ENCODE measurements around the gene MICU1. TPM values are rescaled to one million over a fixed set of nuclear protein-coding genes. Genes with fewer than 3 reads are reported as not detected.

The MICU1 gene
- total and polyA plus RNA-seq, 2 of the 13 experiments (the other 11 are each of a cell fraction or from before 2014, with no cell fraction given), result 32.5 to 56.1 TPM

DNA sequence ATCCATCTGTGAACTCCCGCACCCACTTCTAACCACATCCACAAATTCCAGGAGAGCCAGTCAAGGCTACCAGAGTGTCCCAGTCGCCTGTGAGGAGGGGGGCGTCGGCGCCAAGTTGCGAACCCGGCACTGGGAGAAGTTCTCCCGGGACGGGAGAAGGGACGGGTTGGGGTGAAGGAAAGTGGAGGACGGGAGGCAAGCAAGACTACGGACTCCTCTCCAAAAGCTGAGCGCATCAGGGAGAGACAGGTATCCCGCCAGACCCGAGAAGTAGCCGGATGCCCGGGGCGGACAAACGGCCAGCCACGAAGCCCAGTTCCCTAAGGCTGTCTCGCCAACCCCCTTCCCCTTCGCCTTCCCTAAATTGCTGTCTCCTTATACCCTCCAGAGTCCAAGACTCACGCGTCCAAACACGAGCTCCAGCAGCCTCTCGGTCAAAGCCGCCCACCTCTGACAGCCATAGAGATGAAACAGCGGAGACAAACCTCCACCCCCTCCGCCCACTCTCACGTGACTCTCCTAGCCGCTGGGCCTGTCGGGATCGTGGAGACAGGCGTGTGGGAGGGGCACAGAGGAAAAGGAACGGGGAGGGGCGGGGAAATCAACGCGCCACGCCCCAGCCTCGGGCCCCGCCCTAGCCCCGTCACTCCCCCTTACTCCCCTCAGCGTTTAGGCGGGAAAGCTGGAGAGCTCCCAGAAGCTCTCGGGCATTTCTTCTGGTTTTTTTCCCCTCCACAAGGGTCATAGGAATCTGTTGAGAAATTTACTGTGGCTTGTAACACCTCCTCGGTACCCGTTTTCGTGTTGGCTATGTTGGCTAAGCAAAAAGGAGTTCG lies at the start of gene MICU1 (continued):
- TF ChIP-seq, protein P1, sequence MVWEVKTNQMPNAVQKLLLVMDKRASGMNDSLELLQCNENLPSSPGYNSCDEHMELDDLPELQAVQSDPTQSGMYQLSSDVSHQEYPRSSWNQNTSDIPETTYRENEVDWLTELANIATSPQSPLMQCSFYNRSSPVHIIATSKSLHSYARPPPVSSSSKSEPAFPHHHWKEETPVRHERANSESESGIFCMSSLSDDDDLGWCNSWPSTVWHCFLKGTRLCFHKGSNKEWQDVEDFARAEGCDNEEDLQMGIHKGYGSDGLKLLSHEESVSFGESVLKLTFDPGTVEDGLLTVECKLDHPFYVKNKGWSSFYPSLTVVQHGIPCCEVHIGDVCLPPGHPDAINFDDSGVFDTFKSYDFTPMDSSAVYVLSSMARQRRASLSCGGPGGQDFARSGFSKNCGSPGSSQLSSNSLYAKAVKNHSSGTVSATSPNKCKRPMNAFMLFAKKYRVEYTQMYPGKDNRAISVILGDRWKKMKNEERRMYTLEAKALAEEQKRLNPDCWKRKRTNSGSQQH (CRISPR knock-in tag; IDR thresholded peaks at IDR 0.05; ENCODE audit: low read depth), result no peak
- TF ChIP-seq POLR2AphosphoS5 (IDR thresholded peaks at IDR 0.05; ENCODE audit: low read depth, low read length), result peak; percentile 95
- TF ChIP-seq NFE2 (CRISPR knock-in tag; IDR thresholded peaks at IDR 0.05), result no peak
- peak; percentile 54; the same call in 1 of the 2 replicates for TF ChIP-seq ELF3 (CRISPR knock-in tag; IDR thresholded peaks at IDR 0.05)
- TF ChIP-seq ZNF256 (CRISPR knock-in tag; conservative IDR thresholded peaks at IDR 0.05), result 0 out of 2 replicates have a peak, but pooled peaks have one; percentile 55
- TF ChIP-seq GABPA (IDR thresholded peaks at IDR 0.05; ENCODE audit: low read depth, low read length), result no peak
- no peak for TF ChIP-seq GABPA (CRISPR knock-in tag; IDR thresholded peaks at IDR 0.05; ENCODE audit: low read depth)
- peak; percentile 83; the same call in 1 of the 2 replicates for TF ChIP-seq BRCA1 (CRISPR knock-in tag; IDR thresholded peaks at IDR 0.05)
- TF ChIP-seq, protein P2, sequence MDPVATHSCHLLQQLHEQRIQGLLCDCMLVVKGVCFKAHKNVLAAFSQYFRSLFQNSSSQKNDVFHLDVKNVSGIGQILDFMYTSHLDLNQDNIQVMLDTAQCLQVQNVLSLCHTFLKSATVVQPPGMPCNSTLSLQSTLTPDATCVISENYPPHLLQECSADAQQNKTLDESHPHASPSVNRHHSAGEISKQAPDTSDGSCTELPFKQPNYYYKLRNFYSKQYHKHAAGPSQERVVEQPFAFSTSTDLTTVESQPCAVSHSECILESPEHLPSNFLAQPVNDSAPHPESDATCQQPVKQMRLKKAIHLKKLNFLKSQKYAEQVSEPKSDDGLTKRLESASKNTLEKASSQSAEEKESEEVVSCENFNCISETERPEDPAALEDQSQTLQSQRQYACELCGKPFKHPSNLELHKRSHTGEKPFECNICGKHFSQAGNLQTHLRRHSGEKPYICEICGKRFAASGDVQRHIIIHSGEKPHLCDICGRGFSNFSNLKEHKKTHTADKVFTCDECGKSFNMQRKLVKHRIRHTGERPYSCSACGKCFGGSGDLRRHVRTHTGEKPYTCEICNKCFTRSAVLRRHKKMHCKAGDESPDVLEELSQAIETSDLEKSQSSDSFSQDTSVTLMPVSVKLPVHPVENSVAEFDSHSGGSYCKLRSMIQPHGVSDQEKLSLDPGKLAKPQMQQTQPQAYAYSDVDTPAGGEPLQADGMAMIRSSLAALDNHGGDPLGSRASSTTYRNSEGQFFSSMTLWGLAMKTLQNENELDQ (CRISPR knock-in tag; IDR thresholded peaks at IDR 0.05; ENCODE audit: borderline replicate concordance), result no peak
- 0 out of 2 replicates have a peak, but pooled peaks have one; percentile 58 for TF ChIP-seq ZSCAN31 (CRISPR knock-in tag; IDR thresholded peaks at IDR 0.05; ENCODE audit: low read depth)
- no peak for TF ChIP-seq SRSF4 (IDR thresholded peaks at IDR 0.05; ENCODE audit: low read depth, low read length, poor library complexity, severe bottlenecking)
- TF ChIP-seq ZNF33A (CRISPR knock-in tag; IDR thresholded peaks at IDR 0.05; ENCODE audit: borderline replicate concordance), result peak; percentile 73; the same call in 1 of the 2 replicates
- TF ChIP-seq KDM2A (CRISPR knock-in tag; IDR thresholded peaks at IDR 0.05; ENCODE audit: borderline replicate concordance, low read depth), result peak; percentile 63
- TF ChIP-seq NFYB (CRISPR knock-in tag; IDR thresholded peaks at IDR 0.05), result no peak
- peak; percentile 33; the same call in 1 of the 2 replicates for TF ChIP-seq ZFY (CRISPR knock-in tag; IDR thresholded peaks at IDR 0.05)
- TF ChIP-seq, protein P3, sequence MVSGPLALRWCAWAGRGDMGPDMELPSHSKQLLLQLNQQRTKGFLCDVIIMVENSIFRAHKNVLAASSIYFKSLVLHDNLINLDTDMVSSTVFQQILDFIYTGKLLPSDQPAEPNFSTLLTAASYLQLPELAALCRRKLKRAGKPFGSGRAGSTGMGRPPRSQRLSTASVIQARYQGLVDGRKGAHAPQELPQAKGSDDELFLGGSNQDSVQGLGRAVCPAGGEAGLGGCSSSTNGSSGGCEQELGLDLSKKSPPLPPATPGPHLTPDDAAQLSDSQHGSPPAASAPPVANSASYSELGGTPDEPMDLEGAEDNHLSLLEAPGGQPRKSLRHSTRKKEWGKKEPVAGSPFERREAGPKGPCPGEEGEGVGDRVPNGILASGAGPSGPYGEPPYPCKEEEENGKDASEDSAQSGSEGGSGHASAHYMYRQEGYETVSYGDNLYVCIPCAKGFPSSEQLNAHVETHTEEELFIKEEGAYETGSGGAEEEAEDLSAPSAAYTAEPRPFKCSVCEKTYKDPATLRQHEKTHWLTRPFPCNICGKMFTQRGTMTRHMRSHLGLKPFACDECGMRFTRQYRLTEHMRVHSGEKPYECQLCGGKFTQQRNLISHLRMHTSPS (CRISPR knock-in tag; IDR thresholded peaks at IDR 0.05; ENCODE audit: low read depth), result no peak
- no peak for TF ChIP-seq SMYD3 (CRISPR knock-in tag; IDR thresholded peaks at IDR 0.05)
- no peak for TF ChIP-seq SMAD9 (CRISPR knock-in tag; IDR thresholded peaks at IDR 0.05)
- peak; percentile 92 for TF ChIP-seq NFKB2 (CRISPR knock-in tag; IDR thresholded peaks at IDR 0.05; ENCODE audit: borderline replicate concordance)
- TF ChIP-seq, protein P4, sequence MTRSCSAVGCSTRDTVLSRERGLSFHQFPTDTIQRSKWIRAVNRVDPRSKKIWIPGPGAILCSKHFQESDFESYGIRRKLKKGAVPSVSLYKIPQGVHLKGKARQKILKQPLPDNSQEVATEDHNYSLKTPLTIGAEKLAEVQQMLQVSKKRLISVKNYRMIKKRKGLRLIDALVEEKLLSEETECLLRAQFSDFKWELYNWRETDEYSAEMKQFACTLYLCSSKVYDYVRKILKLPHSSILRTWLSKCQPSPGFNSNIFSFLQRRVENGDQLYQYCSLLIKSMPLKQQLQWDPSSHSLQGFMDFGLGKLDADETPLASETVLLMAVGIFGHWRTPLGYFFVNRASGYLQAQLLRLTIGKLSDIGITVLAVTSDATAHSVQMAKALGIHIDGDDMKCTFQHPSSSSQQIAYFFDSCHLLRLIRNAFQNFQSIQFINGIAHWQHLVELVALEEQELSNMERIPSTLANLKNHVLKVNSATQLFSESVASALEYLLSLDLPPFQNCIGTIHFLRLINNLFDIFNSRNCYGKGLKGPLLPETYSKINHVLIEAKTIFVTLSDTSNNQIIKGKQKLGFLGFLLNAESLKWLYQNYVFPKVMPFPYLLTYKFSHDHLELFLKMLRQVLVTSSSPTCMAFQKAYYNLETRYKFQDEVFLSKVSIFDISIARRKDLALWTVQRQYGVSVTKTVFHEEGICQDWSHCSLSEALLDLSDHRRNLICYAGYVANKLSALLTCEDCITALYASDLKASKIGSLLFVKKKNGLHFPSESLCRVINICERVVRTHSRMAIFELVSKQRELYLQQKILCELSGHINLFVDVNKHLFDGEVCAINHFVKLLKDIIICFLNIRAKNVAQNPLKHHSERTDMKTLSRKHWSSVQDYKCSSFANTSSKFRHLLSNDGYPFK (CRISPR knock-in tag; IDR thresholded peaks at IDR 0.05; ENCODE audit: borderline replicate concordance), result no peak; the same call in 1 of the 2 replicates
- TF ChIP-seq MTA3 (CRISPR knock-in tag; IDR thresholded peaks at IDR 0.05), result no peak
- no peak for TF ChIP-seq STAT5B (CRISPR knock-in tag; IDR thresholded peaks at IDR 0.05)

All from HepG2 (cell line).